COR-L47 (cell line): ENCODE measurements around the gene SPATA33.
"Not testable (repeated sequence)": the region's sequence is repeated elsewhere in the genome, so short reads cannot be mapped to it uniquely, and the experiment has no call there.

ENCODE experiments used
- DNase-seq: peaks from one replicate; lab custom pipeline; 2025; lab: John Stamatoyannopoulos, UW

The SPATA33 gene

DNA sequence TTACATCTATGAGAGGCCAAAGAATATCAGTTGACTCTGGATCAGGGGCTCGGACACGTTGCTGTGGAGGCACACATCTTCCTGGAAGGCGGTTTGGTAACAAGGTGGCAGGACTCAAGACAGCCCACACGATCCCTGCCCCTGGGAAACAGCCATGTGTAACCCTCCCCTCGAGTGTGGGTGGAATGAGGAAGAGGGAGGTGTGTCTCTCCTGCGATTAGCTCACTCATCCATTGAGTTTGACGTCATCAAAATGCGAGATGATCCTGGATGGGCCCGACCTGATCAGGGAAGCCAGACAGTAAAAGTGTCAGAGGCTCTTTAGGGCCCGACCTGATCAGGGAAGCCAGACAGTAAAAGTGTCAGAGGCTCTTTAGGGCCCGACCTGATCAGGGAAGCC, 6.6 kb downstream of the SPATA33 start:
- not testable (repeated sequence) for DNase-seq

DNA sequence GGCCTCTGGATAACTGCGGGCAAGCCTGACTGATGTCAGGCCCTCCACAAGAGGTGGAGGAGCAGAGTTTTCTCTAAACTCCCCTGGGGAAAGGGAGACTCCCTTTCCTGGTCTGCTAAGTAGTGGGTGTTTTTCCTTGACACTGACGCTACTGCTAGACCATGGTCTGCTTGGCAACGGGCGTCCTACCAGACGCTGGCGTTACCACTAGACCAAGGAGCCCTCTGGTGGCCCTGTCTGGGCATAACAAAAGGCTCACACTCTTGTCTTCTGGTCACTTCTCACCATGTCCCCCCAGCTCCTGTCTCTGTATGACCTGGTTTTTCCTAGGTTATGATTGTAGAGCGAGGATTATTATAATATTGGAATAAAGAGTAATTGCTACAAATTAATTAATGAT, 9.4 kb downstream of the SPATA33 start:
- not testable (repeated sequence) for DNase-seq

DNA sequence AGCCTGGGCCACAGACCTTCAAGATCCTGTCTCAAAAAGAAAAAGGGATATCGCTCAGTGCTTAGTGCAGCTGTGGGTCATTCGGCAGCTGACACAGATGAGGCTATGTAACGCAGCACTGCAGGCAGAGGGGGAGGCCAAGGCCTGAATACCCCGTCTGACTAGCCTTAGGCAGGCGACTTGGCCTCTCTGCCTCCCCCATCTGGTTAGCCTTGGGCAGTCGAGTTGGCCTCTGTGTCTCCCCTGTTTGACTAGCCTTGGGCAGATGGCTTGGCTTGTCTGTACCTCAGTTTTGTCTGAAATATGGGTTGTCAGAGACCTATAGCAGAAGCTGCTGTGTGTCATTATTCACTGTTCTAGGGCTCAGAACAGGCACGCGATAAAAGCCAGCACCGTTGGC, 10.0 kb downstream of the SPATA33 start:
- DNase-seq = no peak

DNA sequence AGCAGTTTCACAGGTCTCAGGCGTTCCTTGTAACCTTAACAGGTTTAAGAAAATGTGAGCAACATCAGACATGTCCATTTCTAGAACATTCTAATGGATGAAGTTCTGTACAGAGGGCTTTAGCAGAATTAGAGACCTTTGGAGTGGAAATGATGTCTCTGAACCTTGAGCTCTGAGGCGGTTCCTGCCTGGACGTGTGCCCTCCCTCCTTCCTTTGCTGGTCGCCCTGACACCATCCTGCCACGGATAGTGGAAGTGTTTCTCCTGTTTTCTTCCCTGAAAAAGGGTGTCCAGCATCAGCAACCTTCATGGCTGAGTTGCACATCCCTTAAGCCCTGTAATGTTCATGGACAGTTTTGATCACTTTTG, 11.1 kb downstream of the SPATA33 start:
- no peak for DNase-seq

DNA sequence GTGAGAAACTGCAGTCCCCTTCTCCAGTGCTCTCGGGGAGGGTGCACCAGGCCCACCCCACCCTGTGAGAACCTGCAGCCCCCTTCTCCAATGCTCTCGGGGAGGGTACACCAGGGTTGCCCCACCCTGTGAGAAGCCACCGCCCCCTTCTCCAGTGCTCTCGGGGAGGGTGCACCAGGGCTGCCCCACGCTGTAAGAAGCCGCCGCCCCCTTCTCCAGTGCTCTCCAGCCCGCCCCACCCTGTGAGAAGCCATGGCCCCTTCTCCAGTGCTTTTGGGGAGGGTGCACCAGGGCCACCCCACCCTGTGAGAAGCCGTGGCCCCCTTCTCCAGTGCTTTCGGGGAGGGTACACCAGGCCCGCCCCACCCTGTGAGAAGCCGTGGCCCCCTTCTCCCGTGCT, 12.1 kb downstream of the SPATA33 start:
- DNase-seq = no peak

DNA sequence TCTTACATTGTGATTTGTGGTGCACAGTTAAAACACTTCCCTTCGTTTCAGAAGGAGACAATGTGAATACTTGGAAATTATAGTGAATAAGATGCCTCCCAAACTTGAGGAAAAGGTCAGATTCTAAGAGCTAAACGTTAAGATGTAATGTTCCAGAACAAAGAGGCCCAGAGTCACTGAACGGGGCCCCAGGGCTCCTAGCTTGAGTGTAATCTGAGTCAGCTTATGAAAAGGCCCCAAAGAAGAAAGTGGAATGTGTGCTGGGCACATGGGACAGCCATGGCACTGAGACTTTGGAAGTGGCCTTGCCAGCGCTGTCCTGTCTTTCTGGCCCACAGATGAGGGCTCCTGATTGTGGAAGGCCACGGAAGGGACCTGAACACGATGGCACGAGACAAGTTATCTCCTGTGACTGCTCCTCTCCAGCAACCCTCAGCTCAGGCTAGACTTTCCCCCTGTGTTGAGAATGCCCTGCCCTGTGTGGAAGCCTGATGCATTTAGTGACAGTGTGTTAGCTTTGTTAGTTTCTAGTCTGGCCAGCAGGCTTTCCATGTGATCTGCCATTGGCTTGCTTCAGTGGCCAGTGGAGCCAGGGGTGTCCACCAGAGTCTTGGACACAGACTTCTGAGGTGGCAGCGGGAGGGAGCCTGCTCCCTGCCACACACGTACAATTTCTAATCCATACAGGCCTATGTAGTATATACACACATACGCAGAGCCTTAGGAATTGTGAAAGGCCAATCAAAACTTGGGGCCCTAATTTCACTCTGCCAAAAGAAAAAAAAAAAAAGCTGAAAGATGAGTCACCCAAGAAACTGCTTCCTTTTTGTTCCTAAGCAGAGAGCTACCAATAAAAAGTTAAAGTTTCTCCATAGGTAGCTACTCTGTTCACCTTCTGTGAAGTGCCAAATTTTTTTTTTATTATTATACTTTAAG, 13.1 kb downstream of the SPATA33 start:
- no peak for DNase-seq

DNA sequence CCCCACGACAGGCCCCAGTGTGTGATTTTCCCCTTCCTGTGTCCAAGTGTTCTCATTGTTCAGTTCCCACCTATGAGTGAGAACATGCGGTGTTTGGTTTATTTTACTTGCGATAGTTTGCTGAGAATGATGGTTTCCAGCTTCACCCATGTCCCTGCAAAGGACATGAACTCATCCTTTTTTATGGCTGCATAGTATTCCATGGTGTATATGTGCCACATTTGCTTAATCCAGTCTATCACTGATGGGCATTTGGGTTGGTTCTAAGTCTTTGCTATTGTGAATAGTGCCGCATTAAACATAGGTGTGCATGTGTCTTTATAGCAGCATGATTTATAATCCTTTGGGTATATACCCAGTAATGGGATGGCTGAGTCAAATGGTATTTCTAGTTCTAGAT, 13.9 kb downstream of the SPATA33 start:
- DNase-seq = not testable (repeated sequence)

DNA sequence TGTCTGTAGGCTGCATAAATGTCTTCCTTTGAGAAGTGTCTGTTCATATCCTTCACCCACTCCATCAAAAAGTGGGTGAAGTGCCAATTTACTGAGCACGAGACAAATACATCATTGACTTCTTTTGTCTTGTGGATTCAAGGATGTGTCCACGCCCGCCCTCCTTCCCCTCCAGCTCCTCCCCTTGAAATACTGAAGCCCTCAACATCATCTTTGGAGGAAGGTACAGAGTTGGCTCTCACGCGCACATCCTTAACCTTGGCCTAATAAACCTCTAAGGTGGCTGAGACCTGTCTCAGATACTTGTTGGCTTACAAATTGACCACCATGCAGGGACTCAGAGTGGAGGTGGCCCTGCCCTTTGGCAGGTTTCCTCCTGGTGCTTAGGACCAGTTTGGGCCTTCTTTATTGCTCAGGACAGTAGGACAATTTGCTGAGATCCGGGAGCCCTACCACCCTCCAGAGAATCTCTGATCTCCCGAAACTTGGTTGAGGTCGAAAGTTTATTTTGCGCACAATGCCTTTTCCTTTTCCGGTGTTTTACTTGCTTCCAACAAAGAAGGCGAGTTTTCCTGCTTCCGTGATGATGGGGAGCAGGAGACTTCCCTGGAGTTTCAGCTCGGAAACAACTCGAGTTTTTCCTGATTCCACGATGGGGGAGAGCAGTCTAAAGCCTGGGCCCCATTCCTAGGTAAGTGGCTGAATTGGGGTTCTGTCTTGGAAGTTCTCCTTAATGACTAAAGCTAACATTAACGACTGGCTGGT, 14.7 kb downstream of the SPATA33 start:
- no peak for DNase-seq

DNA sequence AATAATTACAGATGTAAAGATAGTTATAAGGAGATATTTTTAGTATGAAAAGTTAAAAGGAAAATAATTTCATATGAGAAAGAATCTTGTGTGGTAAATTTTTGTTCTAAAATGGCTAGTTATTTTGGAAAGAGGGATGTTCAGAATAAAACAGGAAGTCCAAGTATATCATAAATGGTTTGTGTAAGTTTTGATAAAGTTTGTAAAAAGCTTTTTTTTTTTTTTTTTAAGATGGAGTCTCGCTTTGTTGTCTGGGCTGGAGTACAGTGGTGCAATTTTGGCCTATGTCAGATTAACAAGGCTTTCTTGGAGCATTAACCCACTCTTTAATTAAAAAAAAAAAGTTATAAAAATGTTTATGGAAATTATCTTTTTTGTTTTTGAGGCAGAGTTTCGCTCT, 20.6 kb downstream of the SPATA33 start:
- no peak for DNase-seq

DNA sequence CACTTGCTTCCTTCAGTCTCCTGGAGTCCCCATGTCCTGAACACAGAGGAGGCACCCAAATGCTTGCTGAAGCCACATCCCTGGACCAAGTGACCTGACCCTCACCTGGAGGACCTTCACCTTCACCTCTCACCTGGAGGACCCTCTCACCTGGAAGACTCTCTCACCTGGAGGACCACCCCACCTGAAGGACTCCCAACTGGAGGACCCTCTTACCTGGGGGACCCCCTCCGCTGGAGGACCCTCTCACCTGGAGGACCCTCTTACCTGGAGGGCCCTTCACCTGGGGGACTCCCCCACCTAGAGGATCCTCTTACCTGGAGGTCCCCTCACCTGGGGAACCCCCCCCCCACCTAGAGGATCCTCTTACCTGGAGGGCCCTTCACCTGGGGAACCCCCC, 28.3 kb downstream of the SPATA33 start:
- DNase-seq = no peak

DNA sequence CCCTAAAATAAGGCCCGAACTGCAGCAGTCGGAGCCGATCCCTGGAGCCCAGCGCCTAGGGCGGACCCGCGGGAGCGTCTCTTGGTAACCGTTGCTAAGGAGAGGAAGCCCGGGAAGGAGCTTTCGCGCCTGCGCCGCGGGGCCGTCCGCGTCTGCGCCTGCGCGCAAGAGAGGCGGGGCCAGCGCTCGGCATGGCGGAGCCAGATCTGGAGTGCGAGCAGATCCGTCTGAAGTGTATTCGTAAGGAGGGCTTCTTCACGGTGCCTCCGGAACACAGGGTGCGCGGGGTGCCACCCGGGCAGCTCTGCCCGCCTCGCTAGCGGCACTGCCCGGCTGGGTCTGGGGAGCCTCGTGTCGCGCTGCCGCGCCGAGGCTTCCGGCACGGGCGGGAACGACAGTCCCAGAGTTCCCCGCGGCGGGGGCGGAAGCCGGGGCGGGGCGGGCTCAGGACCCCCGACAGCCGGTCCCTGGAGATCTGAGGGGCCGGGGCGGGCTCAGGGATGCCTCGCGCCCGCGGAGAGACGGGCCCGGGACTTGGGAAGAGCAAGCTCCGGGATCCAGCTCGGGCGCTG, 29.0 kb downstream of the SPATA33 start, which contains the start of gene CDK10:
TSS of gene CDK10 (plus strand) at position 170 of the 572 bp plus-strand sequence. CDS start at position 192, 22 bp downstream.
- peak; percentile 88 for DNase-seq

DNA sequence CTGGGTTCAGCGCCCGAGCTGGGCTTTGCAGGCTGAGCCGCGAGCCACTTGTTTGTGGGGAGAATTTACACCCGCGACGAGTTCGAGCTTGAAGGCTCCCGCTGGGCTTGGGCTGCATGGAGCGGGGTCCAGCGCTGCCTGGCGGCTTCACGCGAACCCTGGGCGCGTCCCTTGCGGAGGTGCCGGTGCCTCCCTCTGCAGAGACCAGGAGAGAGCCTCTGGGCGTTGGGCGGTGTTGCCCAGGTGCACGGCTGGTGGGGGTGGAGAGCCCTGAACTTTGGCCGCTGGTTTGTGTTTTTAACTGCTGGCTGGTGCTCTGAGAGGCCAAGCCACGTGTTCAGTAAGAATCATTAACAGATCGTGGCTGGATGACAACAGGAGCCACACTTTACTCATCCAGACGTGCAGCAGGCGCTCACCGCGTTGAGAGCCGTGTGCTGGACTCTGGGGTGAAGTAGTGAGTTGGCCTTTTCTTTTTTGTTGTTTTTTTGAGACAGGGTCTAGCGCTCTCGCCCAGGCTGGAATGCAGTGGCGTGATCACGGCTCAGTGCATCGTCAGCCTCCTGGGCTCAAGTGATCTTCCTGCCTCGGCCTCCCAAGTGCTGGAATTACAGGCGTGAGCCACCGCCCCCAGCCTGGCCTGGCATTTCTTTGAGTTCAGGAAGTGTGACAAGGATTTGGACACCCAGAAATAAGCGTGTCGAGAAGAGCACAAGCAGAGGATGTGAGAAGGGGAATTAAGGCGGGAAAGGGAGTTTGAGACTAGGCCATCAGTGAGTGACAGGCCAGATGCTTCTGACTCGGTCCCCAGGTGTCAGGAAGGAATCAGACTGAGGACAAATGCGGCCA, 29.7 kb downstream of the SPATA33 start:
- DNase-seq = peak; percentile 69

DNA sequence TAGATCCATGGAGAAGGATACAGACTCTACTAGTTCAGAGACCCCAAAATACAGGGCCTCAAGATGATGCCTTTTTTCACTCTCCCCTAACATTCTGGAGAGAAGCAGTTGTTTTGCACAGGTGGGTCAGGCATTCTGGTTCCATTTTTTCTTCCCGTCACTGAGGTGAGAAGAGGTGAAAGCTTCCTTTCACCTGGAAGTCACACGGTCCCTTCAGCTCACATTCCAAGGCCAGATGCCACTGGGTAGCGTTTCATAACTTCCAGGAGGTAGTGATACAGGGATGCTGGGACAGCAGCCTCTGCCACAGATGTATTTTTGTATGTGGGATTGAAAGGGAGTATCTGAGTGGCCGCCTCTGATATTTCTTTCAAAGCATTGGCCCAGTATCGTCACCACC, 30.8 kb downstream of the SPATA33 start:
- no peak for DNase-seq

DNA sequence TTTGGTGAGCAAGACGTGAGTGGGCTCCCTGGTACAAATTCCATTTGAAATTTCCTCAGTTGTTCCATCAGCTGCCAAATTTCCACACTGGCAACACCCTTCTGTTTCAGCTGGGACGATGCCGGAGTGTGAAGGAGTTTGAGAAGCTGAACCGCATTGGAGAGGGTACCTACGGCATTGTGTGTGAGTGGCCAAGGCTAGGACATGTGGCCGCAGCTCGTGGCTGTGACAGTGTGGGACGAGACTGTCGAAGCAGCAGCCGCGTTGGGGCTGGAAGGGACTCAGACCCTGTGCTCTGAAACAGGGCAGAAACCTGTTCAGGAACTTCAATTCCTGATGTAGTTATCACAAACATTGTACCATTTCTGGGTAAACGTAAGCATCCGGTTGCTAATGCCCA, 31.5 kb downstream of the SPATA33 start:
- no peak for DNase-seq

DNA sequence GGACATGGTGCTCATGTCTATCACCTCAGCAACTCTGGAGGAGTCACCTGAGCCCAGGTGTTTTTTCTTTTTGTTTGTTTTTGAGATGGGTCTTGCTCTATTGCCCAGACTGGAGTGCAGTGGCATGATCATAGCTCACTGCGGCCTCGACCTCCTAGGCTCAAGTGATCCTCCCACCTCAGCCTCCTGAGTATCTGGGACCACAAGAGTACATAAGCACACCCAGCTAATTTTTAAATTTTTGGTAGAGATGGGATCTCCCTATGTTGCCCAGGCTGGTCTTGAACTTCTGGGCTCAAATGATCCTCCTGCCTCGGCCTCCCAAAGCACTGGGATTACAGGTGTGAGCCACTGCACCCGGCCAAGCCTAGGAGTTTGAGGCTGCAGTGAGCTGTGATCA, 32.0 kb downstream of the SPATA33 start:
- not testable (repeated sequence) for DNase-seq

DNA sequence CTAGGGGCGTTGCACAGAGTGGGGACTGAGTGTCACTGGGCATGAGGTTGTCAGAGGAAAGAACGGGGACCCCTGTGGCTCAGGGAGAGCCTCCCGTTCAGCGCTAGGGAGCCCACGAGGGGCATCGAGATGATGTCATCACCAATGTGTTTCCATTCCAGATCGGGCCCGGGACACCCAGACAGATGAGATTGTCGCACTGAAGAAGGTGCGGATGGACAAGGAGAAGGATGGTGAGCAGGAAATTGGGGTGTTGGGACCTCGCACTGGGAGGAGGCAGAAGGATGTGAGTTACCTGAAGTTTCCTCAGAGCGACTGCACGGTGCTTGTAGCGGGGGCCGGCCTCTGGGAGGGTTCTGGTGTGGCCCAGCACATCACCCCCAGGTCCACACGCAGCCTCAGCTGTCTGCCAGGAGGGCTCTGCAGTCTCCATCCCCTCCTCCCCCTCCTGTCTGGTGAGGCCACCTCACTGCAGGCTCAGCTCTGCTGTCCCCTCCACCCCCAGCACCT, 32.8 kb downstream of the SPATA33 start:
- no peak for DNase-seq

DNA sequence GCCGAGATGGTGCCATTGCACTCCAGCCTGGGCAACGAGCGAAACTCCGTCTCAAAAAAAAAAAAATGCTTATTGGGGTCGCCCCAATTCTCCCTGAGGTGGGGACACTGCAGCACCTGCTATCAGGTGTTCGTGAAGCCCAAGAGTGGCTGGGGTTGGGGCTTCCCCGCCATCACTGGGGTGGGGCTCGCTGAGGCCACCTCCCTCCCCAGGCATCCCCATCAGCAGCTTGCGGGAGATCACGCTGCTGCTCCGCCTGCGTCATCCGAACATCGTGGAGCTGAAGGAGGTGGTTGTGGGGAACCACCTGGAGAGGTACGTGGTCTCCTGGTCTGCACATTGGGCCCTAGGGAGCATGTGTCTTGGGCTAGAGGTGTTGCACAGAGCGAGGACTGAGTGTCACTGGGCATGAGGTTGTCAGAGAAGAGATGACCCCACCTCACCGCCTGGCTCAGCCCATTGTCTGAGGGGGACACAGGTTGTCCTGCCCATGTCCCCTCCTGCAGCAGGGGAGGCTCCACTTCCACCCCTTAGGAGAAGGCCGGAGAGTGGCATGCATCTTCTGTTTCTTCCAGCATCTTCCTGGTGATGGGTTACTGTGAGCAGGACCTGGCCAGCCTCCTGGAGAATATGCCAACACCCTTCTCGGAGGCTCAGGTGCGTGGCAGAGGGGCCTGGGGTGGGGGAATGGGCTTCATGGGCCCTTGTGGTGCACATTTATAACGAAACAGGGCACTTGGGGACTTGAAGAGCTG, 33.8 kb downstream of the SPATA33 start:
- DNase-seq = no peak

DNA sequence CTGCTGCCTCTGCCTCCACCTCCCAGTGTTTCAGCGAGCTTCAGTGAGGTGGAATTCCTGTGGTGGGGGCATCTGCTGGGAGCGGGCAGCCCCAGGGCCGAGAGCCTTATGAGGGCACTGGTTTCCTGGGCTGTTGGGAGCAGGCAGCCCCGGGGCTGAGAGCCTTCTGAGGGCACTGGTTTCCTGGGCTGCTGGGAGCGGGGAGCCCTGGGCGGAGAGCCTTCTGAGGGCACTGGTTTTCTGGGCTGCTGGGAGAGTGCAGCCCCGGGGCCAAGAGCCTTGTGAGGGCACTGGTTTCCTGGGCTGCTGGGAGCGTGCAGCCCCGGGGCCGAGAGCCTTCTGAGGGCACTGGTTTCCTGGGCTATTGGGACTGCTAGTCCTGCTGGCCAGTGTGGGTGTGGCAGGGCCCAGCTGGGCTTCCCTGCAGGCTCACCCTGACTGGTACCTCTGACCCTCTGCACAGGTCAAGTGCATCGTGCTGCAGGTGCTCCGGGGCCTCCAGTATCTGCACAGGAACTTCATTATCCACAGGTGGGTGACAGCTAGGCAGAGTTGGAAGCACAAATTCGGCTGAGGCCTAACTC, 34.4 kb downstream of the SPATA33 start:
- no peak for DNase-seq

DNA sequence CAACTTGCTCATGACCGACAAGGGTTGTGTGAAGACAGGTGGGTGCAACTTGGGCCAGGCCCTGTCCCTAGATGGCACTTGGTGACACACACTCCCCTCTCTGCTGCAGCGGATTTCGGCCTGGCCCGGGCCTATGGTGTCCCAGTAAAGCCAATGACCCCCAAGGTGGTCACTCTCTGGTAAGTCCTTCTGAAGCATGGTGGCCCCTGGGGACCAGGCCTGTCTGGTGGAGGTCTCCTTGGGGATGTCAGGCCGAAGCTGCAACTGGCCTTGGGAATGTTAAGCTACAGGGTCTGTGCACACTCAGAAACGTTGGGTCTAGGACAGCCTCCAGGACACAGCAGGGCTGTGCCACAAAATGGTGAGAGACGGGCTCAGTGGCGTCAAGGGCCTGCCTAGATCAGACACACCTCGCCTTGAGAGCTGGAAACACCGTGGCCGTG, 35.7 kb downstream of the SPATA33 start:
- no peak for DNase-seq
